ENCODE results near the gene AKT3. TPM values are rescaled to one million over a fixed set of nuclear protein-coding genes. Genes with fewer than 3 reads are reported as not detected.
"Not testable (repeated sequence)": the region's sequence is repeated elsewhere in the genome, so short reads cannot be mapped to it uniquely, and the experiment has no call there.

AKT3 gene
- total RNA-seq, 1 donor from 2014 or later: 169 TPM

- no peak overlapping the region for H3K27ac Mint-ChIP-seq (ENCODE audit: unreplicated experiment)
- H3K27me3 Mint-ChIP-seq (ENCODE audit: unreplicated experiment): no peaks in the 10 kb centered on the region
- no peak overlapping the region for H3K4me3 Mint-ChIP-seq (ENCODE audit: unreplicated experiment)
- H3K9me3 Mint-ChIP-seq (ENCODE audit: unreplicated experiment): no peaks in the 10 kb centered on the region
- no peak for TF ChIP-seq CTCF (IDR thresholded peaks at IDR 0.05; ENCODE audit: partially characterized antibody, unreplicated experiment)
- DNase-seq: no peak
- H3K4me1 Mint-ChIP-seq (ENCODE audit: low read depth, unreplicated experiment): no peaks in the 10 kb centered on the region
- H3K36me3 Mint-ChIP-seq (ENCODE audit: unreplicated experiment): peaks cover 4% of the 10 kb centered on the region
Observed at GRCh38 chr1:243594455-243594854, 255.6 kb downstream of the AKT3 start.

GRCh38 chr1:243589286-243589685 is 260.8 kb downstream of the AKT3 start:
- peaks cover 13% of the 10 kb centered on the region for H3K36me3 Mint-ChIP-seq (ENCODE audit: unreplicated experiment)
- H3K27me3 Mint-ChIP-seq (ENCODE audit: unreplicated experiment); DNase-seq; H3K9me3 Mint-ChIP-seq (ENCODE audit: unreplicated experiment); H3K4me3 Mint-ChIP-seq (ENCODE audit: unreplicated experiment); H3K27ac Mint-ChIP-seq (ENCODE audit: unreplicated experiment); H3K4me1 Mint-ChIP-seq (ENCODE audit: low read depth, unreplicated experiment): not testable (repeated sequence)

- H3K36me3 Mint-ChIP-seq (ENCODE audit: unreplicated experiment): peaks cover 20% of the 10 kb centered on the region
Observed at GRCh38 chr1:243587823-243588560, 262.1 kb downstream of the AKT3 start.

GRCh38 chr1:243587285-243587684 is 262.8 kb downstream of the AKT3 start:
- DNase-seq: no peak
- peaks cover 2% of the 10 kb centered on the region for H3K4me1 Mint-ChIP-seq (ENCODE audit: low read depth, unreplicated experiment)

More at GRCh38 chr1:243587823-243588560, 262.1 kb downstream of the AKT3 start:
- Mint-ChIP-seq H3K27ac (ENCODE audit: unreplicated experiment) (no peak overlapping the region), H3K9me3 (ENCODE audit: unreplicated experiment) (peaks cover 4% of the 10 kb centered on the region), H3K4me1 (ENCODE audit: low read depth, unreplicated experiment) (peaks cover 2% of the 10 kb centered on the region), H3K27me3 (ENCODE audit: unreplicated experiment) (peaks cover 2% of the 10 kb centered on the region), H3K4me3 (ENCODE audit: unreplicated experiment) (no peak overlapping the region)
- no peak for TF ChIP-seq CTCF (IDR thresholded peaks at IDR 0.05; ENCODE audit: partially characterized antibody, unreplicated experiment)
- no peak for DNase-seq

GRCh38 chr1:243585982-243586381 is 264.1 kb downstream of the AKT3 start:
- Mint-ChIP-seq H3K27ac (ENCODE audit: unreplicated experiment) (no peak overlapping the region), H3K27me3 (ENCODE audit: unreplicated experiment) (peaks cover 3% of the 10 kb centered on the region), H3K4me1 (ENCODE audit: low read depth, unreplicated experiment) (peaks cover 2% of the 10 kb centered on the region), H3K9me3 (ENCODE audit: unreplicated experiment) (peaks cover 6% of the 10 kb centered on the region), H3K4me3 (ENCODE audit: unreplicated experiment) (no peak overlapping the region), H3K36me3 (ENCODE audit: unreplicated experiment) (peaks cover 32% of the 10 kb centered on the region)
- TF ChIP-seq CTCF (IDR thresholded peaks at IDR 0.05; ENCODE audit: partially characterized antibody, unreplicated experiment): no peak
- no peak for DNase-seq

More at GRCh38 chr1:243587285-243587684, 262.8 kb downstream of the AKT3 start:
- H3K36me3 Mint-ChIP-seq (ENCODE audit: unreplicated experiment): peaks cover 26% of the 10 kb centered on the region
- peaks cover 2% of the 10 kb centered on the region for H3K27me3 Mint-ChIP-seq (ENCODE audit: unreplicated experiment)
- peaks cover 4% of the 10 kb centered on the region for H3K9me3 Mint-ChIP-seq (ENCODE audit: unreplicated experiment)
- no peak for TF ChIP-seq CTCF (IDR thresholded peaks at IDR 0.05; ENCODE audit: partially characterized antibody, unreplicated experiment)
- H3K4me3 Mint-ChIP-seq (ENCODE audit: unreplicated experiment): no peak overlapping the region
- H3K27ac Mint-ChIP-seq (ENCODE audit: unreplicated experiment): no peak overlapping the region

All from glutamatergic neuron (in vitro differentiated cells).